HepG2 (cell line): ENCODE measurements around the gene C1QTNF5. TPM values are rescaled to one million over a fixed set of nuclear protein-coding genes. Genes with fewer than 3 reads are reported as not detected.

Source experiments
- ATF3 ChIP-seq: sonication (generic); formaldehyde crosslinking; IDR thresholded peaks from 2 replicates; pipeline ENCODE4 v1.4.0; 2020; ENCODE audit warnings: missing genetic modification reagents
- DPF2 ChIP-seq: sonication (generic); formaldehyde crosslinking; IDR thresholded peaks from 2 replicates; pipeline ENCODE4 v1.4.0; 2020; ENCODE audit warnings: mild to moderate bottlenecking, low read depth, missing genetic modification reagents, borderline replicate concordance
- GATAD1 ChIP-seq: IDR thresholded peaks from 2 replicates; pipeline ENCODE4 v1.6.1; 2016; ENCODE audit warnings: missing genetic modification reagents, missing compliant biosample characterization
- NFKB2 ChIP-seq: sonication (generic); formaldehyde crosslinking; IDR thresholded peaks from 2 replicates; pipeline ENCODE4 v1.4.0; 2020; ENCODE audit warnings: missing genetic modification reagents, borderline replicate concordance
- NR1H2 ChIP-seq: sonication (generic); formaldehyde crosslinking; IDR thresholded peaks from 2 replicates; pipeline ENCODE4 v1.8.1; 2022; ENCODE audit warnings: low read depth, missing genetic modification reagents, borderline replicate concordance
- NR2F1 ChIP-seq, 2 experiments: fragments of 450-650 bp in 1 of 2; formaldehyde crosslinking in 1 of 2; IDR thresholded peaks; 2 replicates each; pipeline versions ENCODE4 v1.5.0 to v1.6.1; 2016 to 2020; ENCODE audit warnings: mild to moderate bottlenecking in 1 of 2, missing compliant biosample characterization in 1 of 2, missing genetic modification reagents in 1 of 2, moderate library complexity in 1 of 2
- POLR2A ChIP-seq, 2 experiments: IDR thresholded peaks; 2 replicates each; pipeline ENCODE4 v1.6.1; 2011; ENCODE audit warnings: low read depth in 2 of 2, low read length in 2 of 2, mild to moderate bottlenecking in 1 of 2, moderate library complexity in 1 of 2; ENCODE audit not compliant: insufficient read depth in 1 of 2
- RORA ChIP-seq: sonication (generic); formaldehyde crosslinking; IDR thresholded peaks from 2 replicates; pipeline ENCODE4 v1.5.0; 2020; ENCODE audit warnings: mild to moderate bottlenecking, missing genetic modification reagents, moderate library complexity
- YY1 ChIP-seq: IDR thresholded peaks from 2 replicates; pipeline ENCODE4 v1.6.1; 2011; ENCODE audit warnings: low read length, low read depth, moderate library complexity, mild to moderate bottlenecking; ENCODE audit not compliant: insufficient read depth, insufficient replicate concordance
- ZNF224 ChIP-seq: sonication (generic); formaldehyde crosslinking; IDR thresholded peaks from 2 replicates; pipeline ENCODE4 v1.5.0; 2020; ENCODE audit warnings: mild to moderate bottlenecking, missing genetic modification reagents
- ZNF274 ChIP-seq: sonication (generic); formaldehyde crosslinking; IDR thresholded peaks from 2 replicates; pipeline ENCODE4 v1.5.1; 2020; ENCODE audit warnings: mild to moderate bottlenecking, missing genetic modification reagents
- ZNF883 ChIP-seq: sonication (generic); formaldehyde crosslinking; IDR thresholded peaks from 2 replicates; pipeline ENCODE4 v1.5.1; 2020; ENCODE audit warnings: mild to moderate bottlenecking, missing genetic modification reagents; ENCODE audit errors: not compliant biosample characterization
- polyA plus RNA-seq, 8 experiments: library from polyadenylated mRNA; depleted of rRNA in 3 of 8; stranded (reverse) in 7 of 8; unstranded in 1 of 8; fragments of >200 nt; fragmentation: Illumina TruSeq in 4 of 8; extraction: Trizol in 4 of 8; gene quantifications; 2 replicates each; pipeline versions ENCODE4 v1.2.1 to v1.2.3, GENCODE V29; 2011 to 2016; ENCODE audit warnings: low read depth in 4 of 8, missing spikeins in 1 of 8, mixed read lengths in 1 of 8; ENCODE audit not compliant: insufficient read depth in 1 of 8
- total RNA-seq, 5 experiments: library from RNA; depleted of rRNA; stranded (reverse); fragments of >200 nt; fragmentation: Illumina TruSeq; extraction: Trizol; gene quantifications; 2 replicates each; pipeline ENCODE4 v1.2.3, GENCODE V29; 2016; ENCODE audit warnings: low read depth in 1 of 5
- TF ChIP-seq, protein P1 (sequence below): sonication (generic); formaldehyde crosslinking; IDR thresholded peaks from 2 replicates; pipeline ENCODE4 v1.4.0; 2020; ENCODE audit warnings: low read depth, mild to moderate bottlenecking, missing genetic modification reagents
- TF ChIP-seq, protein P2 (sequence below): sonication (generic); formaldehyde crosslinking; IDR thresholded peaks from 2 replicates; pipeline ENCODE4 v1.8.1; 2022; ENCODE audit warnings: low read depth, mild to moderate bottlenecking, missing genetic modification reagents
- TF ChIP-seq, protein P3 (sequence below): sonication (generic); formaldehyde crosslinking; IDR thresholded peaks from 2 replicates; pipeline ENCODE4 v1.4.0; 2020; ENCODE audit warnings: missing genetic modification reagents, mild to moderate bottlenecking, borderline replicate concordance
- TF ChIP-seq, protein P4 (sequence below): sonication (generic); formaldehyde crosslinking; IDR thresholded peaks from 2 replicates; pipeline ENCODE4 v1.5.1; 2020; ENCODE audit warnings: mild to moderate bottlenecking, missing genetic modification reagents, borderline replicate concordance

The C1QTNF5 gene
- total and polyA plus RNA-seq, 2 of the 13 experiments (the other 11 are each of a cell fraction or from before 2014, with no cell fraction given): 0.86 to 1.2 TPM

GRCh38 chr11:119380160-119380826 is 39.6 kb upstream of the C1QTNF5 start (continued):
- TF ChIP-seq ZNF883 (CRISPR knock-in tag) (no peak), POLR2A (IDR thresholded peaks at IDR 0.05; ENCODE audit: insufficient read depth in 1 of 2, low read depth in 2 of 2, low read length in 2 of 2) (0 out of 4 replicates have a peak, but pooled peaks of 1 of the 2 experiments have one; percentile 37), ZNF274 (CRISPR knock-in tag) (0 out of 2 replicates have a peak, but pooled peaks have one; percentile 16), NR1H2 (no peak), GATAD1 (no peak), DPF2 (CRISPR knock-in tag) (no peak), NR2F1 (CRISPR knock-in tag; IDR thresholded peaks at IDR 0.05) (no peak), NFKB2 (CRISPR knock-in tag) (no peak), ATF3 (CRISPR knock-in tag) (no peak), YY1 (no peak), ZNF224 (CRISPR knock-in tag) (peak; percentile 85; the same call in 1 of the 2 replicates), RORA (no peak)
- TF ChIP-seq, protein P1, sequence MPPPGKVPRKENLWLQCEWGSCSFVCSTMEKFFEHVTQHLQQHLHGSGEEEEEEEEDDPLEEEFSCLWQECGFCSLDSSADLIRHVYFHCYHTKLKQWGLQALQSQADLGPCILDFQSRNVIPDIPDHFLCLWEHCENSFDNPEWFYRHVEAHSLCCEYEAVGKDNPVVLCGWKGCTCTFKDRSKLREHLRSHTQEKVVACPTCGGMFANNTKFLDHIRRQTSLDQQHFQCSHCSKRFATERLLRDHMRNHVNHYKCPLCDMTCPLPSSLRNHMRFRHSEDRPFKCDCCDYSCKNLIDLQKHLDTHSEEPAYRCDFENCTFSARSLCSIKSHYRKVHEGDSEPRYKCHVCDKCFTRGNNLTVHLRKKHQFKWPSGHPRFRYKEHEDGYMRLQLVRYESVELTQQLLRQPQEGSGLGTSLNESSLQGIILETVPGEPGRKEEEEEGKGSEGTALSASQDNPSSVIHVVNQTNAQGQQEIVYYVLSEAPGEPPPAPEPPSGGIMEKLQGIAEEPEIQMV: no peak
- TF ChIP-seq, protein P2, sequence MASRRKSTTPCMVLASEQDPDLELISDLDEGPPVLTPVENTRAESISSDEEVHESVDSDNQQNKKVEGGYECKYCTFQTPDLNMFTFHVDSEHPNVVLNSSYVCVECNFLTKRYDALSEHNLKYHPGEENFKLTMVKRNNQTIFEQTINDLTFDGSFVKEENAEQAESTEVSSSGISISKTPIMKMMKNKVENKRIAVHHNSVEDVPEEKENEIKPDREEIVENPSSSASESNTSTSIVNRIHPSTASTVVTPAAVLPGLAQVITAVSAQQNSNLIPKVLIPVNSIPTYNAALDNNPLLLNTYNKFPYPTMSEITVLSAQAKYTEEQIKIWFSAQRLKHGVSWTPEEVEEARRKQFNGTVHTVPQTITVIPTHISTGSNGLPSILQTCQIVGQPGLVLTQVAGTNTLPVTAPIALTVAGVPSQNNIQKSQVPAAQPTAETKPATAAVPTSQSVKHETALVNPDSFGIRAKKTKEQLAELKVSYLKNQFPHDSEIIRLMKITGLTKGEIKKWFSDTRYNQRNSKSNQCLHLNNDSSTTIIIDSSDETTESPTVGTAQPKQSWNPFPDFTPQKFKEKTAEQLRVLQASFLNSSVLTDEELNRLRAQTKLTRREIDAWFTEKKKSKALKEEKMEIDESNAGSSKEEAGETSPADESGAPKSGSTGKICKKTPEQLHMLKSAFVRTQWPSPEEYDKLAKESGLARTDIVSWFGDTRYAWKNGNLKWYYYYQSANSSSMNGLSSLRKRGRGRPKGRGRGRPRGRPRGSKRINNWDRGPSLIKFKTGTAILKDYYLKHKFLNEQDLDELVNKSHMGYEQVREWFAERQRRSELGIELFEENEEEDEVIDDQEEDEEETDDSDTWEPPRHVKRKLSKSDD: no peak; the same call in 1 of the 2 replicates
- TF ChIP-seq, protein P3, sequence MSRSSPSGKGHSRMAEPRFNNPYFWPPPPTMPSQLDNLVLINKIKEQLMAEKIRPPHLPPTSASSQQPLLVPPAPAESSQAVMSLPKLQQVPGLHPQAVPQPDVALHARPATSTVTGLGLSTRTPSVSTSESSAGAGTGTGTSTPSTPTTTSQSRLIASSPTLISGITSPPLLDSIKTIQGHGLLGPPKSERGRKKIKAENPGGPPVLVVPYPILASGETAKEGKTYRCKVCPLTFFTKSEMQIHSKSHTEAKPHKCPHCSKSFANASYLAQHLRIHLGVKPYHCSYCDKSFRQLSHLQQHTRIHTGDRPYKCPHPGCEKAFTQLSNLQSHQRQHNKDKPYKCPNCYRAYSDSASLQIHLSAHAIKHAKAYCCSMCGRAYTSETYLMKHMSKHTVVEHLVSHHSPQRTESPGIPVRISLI: no peak
- TF ChIP-seq, protein P4, sequence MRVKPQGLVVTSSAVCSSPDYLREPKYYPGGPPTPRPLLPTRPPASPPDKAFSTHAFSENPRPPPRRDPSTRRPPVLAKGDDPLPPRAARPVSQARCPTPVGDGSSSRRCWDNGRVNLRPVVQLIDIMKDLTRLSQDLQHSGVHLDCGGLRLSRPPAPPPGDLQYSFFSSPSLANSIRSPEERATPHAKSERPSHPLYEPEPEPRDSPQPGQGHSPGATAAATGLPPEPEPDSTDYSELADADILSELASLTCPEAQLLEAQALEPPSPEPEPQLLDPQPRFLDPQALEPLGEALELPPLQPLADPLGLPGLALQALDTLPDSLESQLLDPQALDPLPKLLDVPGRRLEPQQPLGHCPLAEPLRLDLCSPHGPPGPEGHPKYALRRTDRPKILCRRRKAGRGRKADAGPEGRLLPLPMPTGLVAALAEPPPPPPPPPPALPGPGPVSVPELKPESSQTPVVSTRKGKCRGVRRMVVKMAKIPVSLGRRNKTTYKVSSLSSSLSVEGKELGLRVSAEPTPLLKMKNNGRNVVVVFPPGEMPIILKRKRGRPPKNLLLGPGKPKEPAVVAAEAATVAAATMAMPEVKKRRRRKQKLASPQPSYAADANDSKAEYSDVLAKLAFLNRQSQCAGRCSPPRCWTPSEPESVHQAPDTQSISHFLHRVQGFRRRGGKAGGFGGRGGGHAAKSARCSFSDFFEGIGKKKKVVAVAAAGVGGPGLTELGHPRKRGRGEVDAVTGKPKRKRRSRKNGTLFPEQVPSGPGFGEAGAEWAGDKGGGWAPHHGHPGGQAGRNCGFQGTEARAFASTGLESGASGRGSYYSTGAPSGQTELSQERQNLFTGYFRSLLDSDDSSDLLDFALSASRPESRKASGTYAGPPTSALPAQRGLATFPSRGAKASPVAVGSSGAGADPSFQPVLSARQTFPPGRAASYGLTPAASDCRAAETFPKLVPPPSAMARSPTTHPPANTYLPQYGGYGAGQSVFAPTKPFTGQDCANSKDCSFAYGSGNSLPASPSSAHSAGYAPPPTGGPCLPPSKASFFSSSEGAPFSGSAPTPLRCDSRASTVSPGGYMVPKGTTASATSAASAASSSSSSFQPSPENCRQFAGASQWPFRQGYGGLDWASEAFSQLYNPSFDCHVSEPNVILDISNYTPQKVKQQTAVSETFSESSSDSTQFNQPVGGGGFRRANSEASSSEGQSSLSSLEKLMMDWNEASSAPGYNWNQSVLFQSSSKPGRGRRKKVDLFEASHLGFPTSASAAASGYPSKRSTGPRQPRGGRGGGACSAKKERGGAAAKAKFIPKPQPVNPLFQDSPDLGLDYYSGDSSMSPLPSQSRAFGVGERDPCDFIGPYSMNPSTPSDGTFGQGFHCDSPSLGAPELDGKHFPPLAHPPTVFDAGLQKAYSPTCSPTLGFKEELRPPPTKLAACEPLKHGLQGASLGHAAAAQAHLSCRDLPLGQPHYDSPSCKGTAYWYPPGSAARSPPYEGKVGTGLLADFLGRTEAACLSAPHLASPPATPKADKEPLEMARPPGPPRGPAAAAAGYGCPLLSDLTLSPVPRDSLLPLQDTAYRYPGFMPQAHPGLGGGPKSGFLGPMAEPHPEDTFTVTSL: no peak
